ENCODE measurements around the gene TPCN2.

The TPCN2 gene

GRCh38 chr11:69171476-69172240 is 122.9 kb downstream of the TPCN2 start:
- no peak for DNase-seq

GRCh38 chr11:69172674-69173073 is 123.9 kb downstream of the TPCN2 start:
- no peak for DNase-seq

- no peak for DNase-seq
Observed at GRCh38 chr11:69173331-69173730, 124.6 kb downstream of the TPCN2 start.

- no peak for DNase-seq
Observed at GRCh38 chr11:69173925-69174581, 125.3 kb downstream of the TPCN2 start.

GRCh38 chr11:69174841-69175240 is 126.1 kb downstream of the TPCN2 start:
- DNase-seq: no peak

GRCh38 chr11:69178819-69179482 is 130.2 kb downstream of the TPCN2 start:
- peak; percentile 80 for DNase-seq

GRCh38 chr11:69180226-69180625 is 131.5 kb downstream of the TPCN2 start:
- no peak for DNase-seq

- no peak for DNase-seq
Observed at GRCh38 chr11:69180726-69181125, 132.0 kb downstream of the TPCN2 start.

GRCh38 chr11:69183613-69184012 is 134.9 kb downstream of the TPCN2 start:
- no peak for DNase-seq
